Activated CD4-positive, alpha-beta T cell treated with anti-CD3 and anti-CD28 coated beads, Interleukin-2, amount 50 U/mL, for 16 hours (primary cell): ENCODE measurements around the gene LAMTOR2.

Experiments used
- DNase-seq: peaks from one replicate; pipeline ENCODE4 v3.0.0-alpha.2; 2020

LAMTOR2 gene

DNA sequence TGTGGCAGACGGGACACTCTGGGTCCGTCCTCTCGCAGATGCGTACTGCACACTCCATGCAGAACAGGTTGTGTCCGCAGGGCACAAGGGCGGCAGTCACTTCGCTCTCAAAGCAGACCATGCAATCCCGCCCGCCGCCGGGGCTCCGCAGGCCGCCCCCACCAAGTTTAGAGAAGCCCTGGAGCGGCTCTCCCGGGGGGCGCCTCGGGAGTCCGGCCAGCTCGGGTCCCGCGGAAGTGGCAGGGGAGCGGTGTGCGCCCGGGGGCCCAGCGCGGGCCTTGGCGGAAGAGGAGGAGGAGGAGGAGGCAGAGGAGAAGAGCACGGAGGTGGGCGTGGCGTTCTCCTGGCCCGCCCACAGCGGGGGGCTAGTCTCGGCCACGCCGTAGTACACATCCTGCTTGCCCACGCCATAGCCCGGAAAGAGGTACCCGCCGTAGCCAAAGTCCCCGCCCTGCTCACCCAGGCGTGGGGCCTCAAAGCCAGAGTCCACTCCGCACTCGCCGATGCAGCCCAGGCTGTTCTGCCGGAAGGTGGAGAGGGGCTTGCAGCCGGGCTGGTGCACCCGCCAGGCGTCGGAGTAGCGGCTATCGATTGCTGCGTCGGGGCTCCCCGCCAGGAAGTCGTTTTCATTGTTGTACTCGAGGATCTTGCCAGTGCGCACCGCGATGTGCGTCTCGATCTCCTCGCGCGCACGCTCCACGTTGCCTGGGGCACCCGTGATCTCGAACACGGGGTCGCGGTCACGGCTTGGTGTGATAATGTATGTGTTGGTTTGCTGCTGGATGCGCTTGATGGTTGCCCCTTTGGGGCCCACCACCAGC is 22.2 kb downstream of the LAMTOR2 start:
- no peak for DNase-seq

DNA sequence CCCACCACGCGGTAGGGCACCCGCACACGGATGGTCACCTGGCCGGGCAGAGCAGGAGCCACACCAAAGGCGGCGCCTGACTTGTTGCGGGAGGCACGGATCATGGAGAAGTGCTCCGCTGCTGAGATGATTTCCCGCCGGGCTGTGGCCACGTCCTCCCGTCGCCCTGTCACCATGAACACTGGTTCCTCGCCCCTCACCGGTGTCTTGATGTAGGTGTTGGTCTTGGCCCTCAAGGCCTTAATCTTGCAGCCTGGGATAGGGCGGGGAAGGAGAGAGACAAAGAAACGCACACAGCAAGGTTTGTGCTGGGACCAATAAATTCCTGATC is 22.8 kb downstream of the LAMTOR2 start:
- DNase-seq: no peak

DNA sequence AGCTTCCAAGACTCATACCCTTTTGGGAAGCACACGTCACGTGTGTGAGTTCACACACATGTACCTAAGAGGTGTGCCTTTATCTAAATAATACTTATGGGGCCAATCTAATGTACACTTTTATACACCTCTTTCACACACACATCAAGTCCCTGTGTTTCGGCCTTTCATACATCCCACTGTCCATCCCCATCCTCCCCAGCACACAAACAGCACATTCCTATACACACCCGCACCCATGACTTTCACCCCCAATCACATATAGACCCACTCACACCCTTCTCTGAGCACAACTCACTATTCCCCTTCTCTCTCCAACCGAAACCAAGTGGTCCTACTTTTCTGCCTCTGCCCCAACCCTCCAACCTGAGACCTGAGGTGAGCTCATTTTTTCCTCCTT is 24.1 kb downstream of the LAMTOR2 start:
- no peak for DNase-seq

DNA sequence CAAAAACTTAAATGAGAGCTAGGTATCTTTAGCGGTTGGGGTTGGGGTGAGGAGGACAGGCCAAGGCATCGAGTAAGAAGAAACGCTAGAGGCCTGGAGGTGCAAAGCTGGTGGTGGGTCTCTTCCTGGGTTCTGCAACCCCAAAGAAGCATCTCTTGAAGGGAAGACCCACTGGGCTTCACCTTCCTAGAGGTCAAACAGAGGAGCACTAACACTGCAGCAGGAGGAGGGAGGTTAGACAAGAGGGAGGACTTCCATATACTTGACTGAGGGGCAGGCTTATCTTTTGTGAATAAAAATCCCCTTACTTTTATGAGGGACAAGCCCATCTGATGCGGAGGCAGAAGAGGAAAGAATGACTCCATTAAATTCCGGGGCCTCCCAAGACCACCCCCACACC is 25.2 kb downstream of the LAMTOR2 start:
- DNase-seq: no peak

DNA sequence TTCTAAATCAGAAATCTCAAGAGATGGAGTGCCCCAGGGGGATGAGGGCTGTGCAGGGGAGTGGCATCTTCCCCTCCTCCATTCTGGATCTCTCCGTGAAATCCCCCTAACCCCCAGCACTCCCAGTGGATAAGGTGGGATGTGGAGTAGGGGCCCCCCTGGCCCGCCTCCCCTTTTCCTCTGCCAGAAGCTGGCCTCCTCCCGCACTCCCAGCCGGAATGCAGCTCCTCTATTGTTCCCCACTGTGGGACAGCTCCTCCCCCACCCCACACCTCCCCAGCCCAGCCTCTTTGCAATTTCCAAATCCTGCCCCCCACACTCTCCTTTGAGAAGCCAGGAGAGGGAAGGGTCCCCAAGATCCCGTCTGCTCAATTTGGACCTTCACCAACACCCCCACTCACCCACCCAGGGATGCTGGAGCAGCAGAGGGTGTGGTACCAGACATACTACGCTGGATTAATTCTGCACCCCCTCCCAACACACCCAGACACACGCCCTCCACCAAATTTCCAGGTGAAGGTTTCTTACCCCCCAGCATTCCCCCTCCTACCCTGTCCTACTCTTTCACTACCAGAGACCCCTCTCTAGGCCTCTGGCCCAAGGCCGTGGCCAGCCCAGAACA is 25.8 kb downstream of the LAMTOR2 start:
- no peak for DNase-seq

DNA sequence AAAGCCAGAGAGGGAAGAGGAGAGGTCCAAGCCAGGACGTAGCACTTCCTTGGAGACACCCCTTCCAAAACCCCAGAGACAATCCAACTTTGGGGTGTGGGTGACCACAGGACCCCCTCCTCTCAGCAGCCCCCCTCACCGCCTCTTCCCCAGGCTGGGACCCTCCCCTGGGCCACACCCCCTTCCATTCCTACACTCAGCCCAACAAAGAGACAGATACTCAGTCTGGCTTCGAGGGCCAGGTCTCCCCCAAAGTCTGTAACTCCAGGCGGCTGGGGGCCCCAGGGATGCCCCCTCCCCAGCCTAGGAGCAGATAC is 26.2 kb downstream of the LAMTOR2 start:
- no peak for DNase-seq

DNA sequence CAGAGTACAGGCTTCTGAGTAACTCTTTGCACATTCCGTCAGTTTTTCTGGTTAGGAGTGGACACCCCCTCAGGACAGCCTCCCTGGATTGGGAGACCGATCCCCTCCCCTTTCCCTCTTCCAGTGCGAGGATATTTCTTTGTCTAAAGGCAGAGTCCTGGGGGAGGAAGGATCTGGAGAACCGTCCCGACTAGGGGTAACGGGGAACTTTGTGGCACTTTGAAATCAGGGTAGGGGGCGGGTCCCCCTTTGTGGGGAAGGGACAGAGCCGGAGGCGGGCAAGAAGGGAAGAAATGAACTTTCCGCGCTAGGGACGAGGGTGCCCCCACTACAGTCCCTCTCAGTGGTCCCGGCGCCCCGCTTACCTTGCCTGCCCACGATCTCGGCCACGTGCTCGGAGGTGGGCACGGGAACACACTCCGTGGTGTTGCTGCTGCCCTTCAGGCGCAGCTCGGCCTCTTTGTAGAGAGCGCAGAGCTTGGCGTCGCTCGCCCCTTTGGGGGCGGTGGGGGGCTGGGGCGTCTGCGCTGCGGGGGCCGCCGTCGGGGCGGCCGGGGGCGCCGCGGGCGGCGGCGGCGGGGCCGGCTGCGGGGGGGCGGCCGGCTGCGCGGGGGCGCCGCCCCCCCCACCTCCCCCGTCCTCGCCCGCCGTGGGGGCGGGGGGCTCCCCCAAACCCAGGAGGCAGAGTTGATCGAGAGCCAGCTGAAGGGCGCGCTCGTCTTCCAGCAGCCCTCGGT is 26.8 kb downstream of the LAMTOR2 start:
- DNase-seq: no peak

DNA sequence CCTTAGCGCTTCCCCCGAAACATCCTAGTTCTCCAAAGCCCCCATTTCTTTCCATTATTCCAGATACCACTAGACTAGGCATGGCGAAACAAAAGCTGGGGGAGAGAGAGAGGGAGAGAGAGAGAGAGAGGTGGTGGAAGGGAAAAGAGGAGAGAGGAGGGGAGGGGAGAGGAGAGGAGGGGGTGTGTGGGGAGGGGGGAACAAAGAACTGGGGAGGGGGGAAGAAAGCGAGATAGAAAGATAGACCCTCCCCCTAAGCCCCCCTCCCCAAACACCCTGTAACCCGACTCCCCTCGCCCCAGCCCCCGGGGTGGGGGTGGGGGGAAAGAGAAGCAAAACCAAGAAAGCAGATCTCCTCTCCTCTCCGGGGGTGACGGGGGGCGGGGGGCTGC is 27.3 kb downstream of the LAMTOR2 start:
- DNase-seq: no peak

DNA sequence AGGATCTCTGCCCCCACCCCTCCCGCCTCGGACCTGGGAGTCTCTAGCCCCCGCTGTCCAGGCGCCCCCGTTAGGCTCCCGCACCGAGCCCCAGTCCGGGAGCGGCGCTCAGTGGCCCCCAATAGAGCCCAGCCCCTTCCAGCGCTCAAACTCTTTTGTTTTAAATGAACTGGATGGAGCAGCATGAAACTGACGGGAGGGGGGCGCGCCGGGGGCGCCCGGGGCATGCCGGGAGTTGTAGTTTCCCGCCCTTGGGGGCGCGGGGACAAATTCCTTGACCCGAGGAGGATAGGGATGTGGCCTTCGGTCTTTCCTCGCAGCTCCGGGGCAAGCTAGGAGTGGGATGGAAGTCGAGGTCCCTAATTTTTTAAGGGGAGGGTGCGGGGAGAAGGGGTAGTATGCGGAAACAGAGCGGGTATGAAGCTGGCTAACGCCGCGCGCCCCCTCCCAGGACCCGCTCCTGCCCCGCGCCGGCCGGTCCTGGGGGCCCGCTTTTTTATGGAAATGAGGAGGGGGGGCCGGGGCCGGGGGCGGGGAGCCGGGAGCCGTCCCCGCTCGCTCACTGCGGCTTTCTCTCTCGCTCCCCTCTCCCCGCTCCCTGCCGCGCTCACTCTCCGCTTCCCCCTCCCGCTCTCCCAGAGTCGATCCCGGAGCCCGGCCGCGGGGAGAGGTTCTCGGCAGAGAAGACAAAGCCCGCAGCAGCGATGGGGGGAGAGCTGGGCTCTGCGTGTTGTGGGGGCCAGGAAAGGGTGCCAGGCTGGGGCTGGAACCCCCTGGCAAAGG is 27.9 kb downstream of the LAMTOR2 start, which contains the start of gene MEX3A:
Gene MEX3A, minus strand, starts transcription at position 157 of the 783 bp plus-strand sequence. CDS start 467 bp downstream, outside the sequence.
- peak; percentile 61 for DNase-seq

DNA sequence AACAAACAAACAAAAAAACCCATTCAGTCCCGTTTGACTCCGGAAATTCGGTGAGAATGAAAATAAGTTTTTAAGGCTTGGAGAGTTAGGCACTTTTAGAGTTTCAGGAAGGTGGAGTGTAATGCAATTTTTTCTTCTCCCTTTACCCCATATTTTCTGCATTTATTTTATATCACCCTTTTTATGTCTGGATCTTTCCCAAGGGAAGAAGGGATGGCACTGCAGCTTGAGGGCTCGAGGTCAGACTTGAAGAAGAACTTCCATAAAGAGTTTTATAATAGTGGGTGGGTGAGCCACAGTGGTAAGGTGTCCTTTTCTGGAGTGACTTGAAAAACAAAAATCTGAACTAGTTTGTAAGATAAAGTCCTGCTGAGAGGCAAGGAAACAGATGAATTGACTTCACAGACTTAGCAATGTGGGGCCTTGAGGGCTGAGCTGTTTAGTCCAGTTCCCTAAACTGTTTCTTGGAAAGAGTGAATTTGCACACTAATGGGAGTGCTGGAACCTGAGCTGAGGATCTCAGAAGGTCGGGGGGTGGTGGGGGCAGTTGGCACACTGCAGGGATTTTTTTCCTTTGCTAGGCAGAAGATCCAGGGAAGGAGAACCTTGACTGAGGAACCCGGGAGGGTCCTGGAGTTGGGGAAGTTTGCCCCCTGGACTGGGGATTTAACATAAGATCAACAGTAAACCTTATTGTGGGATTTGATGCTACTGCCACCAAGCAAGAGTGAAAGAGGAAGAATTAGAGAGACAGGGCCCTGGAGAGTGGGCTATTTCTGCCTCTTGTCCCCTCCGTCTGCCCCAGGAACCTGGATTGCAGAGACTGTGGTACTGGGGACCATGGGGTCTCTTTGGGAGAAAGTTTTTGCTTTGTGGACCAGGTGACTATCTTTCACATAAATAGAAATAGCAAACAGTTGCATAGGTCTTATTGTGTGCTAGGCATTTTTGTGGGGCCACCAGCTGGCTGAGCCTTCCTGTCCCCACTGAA is 29.5 kb downstream of the LAMTOR2 start:
- DNase-seq: no peak

DNA sequence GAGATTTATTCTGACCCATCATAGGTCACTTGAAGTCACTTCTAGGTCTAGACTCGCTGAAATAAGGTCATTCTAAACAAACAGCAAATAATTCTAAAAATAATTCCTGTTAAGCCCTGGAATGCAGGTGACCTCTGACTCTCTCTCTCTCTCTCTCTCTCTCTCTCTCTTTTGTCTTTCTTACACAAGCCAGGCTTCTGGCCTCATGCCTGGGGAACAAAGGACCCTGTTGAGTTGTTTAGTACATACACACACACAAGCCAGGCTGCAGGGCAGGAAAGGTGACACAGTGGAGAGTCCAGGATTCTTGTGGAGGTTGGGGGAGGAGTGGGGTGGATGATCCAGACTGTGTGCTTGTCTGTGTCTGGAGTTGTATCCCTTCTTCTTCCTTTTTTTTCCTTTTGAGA is 31.7 kb downstream of the LAMTOR2 start:
- no peak for DNase-seq

DNA sequence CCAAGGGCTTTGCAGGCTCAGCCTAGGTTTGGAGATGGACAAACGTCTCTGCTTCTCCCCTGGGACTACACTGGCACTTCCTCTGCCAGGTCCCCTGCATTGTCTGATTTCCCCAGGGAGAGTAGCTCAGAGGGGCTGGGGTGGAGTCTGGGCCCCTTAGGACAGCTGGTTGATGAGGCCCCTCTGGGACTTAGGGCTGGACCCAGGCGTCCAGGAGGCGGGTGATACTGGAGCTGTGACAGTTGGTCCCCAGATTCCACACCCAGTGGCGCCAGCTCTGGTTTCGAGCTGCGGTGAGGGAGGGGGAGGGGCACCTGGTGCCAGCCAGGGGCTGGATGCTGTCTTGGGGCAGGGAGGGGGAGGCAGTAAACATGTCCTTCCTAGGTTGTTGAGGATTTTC is 35.1 kb downstream of the LAMTOR2 start:
- DNase-seq: no peak

DNA sequence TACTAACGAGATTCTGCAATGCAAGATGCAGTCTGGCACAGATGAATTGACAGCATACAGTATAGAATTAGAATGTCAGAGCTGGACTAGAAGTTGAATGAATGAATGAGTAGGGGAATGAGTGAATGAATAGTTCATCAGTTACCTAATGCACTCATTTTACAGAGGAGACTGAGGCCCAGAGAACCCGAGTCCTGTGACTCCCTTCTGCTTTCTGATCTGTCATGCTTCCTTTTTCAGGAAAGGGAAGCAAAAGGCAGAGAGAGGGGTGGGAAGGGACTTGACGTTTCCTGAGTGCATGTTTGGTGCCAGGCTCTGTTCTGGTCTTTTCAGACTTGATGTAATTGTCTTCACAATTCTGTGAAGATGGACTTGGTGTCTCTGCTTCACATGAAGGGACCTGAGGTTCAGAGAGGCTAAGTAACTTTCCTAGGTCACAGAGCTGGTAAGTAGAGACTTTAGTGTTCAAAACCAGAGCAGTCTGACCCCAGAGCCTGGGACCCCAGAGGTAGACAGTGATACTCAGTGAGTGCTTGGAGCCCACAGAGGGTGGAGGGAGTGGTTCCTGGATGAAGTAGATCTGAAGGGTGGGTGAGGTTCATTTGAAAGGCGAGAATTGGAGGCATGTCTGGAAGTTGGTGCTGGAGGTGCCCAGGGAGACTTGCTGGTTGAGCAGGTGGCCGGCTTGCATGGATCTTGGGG is 35.7 kb downstream of the LAMTOR2 start:
- no peak for DNase-seq

DNA sequence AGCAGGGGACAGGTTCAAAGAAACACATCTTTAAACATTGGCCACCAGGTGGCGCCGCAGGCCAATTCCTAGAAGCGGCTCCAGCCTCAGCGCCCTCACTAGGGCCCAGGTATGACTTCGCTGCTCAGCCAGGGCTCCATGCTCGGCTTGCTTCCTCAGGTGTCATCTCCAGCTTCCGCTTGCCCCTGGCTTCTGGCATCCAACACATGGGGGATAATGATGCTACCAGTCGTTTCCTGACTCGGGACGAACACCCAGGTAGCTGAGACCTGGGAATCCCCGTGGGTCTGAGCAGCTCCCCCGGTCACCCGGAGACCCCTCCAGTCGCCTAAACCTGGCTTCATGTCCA is 36.2 kb downstream of the LAMTOR2 start:
- DNase-seq: peak; percentile 91

DNA sequence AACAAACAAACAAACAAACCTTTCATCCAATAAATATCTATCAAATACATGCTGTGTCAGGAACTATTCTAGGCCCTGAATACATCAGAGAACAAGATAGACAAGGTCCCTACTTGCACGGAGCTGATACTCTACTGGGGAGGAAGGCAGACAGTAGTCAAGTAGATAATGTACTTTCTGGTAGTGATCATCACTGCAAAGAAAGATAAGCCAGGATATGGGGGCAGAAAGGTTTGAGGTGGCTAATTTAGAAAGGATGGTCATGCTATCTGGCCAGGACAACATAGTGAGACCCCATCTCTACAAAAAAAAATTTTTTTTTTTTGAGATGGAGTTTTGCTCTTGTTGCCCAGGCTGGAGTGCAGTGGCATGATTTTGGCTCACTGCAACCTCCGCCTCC is 37.0 kb downstream of the LAMTOR2 start:
- DNase-seq: no peak

DNA sequence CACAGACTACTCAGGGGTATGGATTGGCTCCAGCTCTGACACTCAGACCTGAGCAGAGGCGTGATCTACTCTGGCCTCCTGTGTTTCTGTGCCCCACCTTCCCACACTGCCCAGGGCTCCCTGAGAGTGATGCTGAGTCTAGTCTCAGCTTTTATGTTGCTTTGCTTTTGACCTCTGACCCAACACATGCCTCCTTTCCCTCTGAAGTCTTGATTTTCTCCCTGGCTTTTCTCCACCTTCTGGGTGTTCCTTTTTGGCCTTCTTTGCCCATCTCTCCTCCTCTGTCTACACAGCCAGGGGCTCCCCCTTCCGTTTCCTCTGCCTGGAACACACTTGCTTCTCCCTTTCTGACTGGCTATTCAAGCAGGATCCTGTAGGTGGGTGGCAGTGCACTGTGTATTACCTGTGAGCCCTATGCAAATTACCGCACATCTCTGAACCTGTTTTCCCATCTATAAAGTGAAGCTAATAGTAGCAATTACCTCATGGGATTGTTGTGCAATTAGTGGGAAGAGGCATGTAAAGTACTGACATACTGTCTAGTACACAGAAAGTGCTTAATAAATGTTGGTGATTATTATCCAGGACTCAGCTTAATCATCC is 41.4 kb downstream of the LAMTOR2 start:
- DNase-seq: peak; percentile 49

DNA sequence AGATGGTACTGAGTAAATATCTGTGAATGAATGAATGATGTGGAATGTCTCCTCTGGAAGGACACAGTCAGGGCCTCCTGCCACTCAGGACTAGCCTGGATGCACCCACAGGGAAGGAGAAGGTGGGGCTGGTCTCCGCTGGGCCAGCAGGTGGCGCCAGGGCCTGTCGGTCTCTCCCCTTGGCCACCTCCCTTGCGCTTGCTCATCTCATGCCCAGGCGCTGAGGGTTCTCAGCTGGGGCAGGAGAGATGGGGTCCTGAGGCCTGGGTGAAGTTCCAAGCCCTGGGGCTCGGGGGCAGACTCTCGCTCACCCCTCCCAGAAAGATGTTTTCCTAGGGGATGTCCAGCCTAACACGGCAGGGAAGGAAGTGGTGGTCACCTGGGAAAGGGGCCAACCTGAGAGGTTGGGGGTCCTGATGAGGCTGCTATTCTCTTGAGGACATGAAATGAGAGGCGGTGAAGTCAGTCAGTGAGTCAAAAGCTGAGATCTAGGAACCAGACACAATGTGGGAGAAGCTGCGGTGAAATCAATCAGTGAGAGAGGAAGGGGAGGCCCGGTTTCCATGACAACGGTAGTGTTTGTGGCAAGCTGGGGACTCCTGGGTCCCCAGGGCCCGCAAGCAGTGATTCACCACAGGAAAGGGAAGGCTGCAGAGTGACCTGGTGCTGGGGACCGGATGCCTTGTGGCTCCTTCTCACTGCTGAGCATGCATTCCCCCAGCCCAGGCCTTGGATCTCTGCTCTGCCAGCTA is 42.2 kb downstream of the LAMTOR2 start:
- peak; percentile 99 for DNase-seq

DNA sequence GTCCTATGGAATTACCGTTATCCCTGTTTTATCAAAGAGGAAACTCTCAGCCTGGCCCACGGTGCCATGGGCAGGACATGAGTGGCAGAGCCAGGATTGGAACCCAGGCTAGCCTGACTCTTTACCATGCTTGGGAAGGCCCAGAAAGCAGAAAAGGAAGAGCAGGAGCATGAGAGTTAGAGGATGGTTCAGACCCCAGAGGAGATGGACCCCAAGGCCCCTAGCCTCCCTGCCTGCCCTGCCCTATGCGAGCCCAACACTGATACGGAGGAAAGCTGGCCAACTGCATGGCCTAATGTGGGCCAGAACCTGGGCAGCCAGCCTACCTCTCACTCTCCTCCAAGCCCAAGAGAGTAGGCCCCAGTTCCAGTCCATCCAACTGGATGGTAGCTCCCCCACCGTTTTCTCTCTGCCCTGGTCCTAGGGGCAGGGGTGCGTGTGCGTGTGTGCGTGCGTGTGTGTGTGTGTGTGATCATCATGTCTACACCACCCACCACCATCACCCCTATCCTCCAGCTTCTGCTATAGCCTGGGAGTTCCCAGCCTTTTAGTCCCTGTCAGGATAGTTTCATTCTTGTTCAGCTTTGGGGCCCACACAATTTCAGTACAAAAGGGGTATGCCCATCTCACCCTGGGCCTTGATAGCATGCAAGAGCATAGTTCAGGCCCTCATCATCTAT is 43.1 kb downstream of the LAMTOR2 start:
- DNase-seq: peak; percentile 79

DNA sequence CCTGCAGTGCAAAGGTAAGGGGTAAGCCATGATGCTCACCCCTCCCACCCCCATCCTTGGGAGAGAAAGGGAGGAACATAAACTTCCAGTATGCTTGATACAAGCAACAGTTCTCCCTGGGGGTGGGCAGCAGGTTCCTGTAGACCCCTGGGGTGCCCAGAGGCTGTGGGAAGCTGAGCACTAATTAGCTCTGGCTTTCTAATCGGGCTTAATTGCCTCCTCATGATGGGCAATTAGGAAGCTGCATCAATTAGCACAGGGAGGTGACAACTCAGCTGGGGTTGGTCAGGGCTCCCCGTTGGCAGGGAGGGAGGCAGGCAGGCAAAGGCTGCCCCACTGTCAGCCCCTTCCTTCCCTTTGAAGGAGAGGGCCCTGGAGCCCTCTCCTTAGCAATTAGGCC is 44.2 kb downstream of the LAMTOR2 start:
- no peak for DNase-seq

DNA sequence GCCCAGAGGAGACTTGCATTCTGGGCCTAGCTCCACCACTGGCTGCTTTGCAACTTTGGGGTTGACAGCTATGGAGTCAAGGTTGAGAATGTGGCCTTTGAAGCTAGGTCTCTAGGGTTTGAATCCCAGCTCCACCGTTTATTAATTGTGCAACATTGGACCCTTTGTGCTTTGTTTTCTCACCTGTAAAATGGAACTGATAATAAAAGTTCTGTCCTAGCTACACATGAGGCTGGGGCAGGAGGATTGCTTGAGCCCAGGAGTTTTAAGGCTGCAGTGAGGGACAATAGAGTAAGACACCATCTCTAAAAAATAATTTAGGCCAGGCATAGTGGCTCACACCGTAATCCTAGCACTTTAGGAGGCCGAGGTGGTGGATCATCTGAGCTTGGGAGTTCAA is 44.7 kb downstream of the LAMTOR2 start:
- no peak for DNase-seq
